PC-3 (cell line): ENCODE results near the gene HIVEP3. TPM values are rescaled to one million over a fixed set of nuclear protein-coding genes. Genes with fewer than 3 reads are reported as not detected.

ENCODE experiments used
- ATAC-seq: fragments of 200-7000 bp; cut with Tn5 transposase; 2 replicates; pipeline ENCODE4 v1.9.1; 2020; ENCODE audit warnings: mild to moderate bottlenecking, moderate library complexity
- BruUV-seq: library from RNA; stranded (reverse); fragments of 400-500 nt; replicated peaks from 2 replicates; lab custom pipeline; 2021; lab: Mats Ljungman, UMichigan
- CTCF ChIA-PET: fragments of 300-600 bp; sonication (Branson Sonifier 250); formaldehyde crosslinking; loops from one replicate; lab custom pipeline; 2022; ENCODE audit warnings: antibody characterized with exemption; lab: Charles Lee
- POLR2A ChIA-PET: fragments of 300-600 bp; sonication (Branson Sonifier 250); formaldehyde crosslinking; loops from one replicate; lab custom pipeline; 2022; ENCODE audit warnings: antibody characterized with exemption; ENCODE audit not compliant: unreplicated experiment; lab: Charles Lee
- DNase-seq: peaks from one replicate; pipeline ENCODE4 v3.0.0-alpha.2; 2015
- H2AFZ ChIP-seq: fragments of 300-600 bp; sonication (generic); 2 replicates; pipeline ENCODE4 v1.6.0; 2016; ENCODE audit warnings: antibody characterized with exemption, low read length
- H3F3A ChIP-seq: fragments of 300-600 bp; sonication (generic); one replicate; pipeline ENCODE4 v1.6.0; 2017; ENCODE audit warnings: antibody characterized with exemption, low read length, control low read depth, mild to moderate bottlenecking; ENCODE audit not compliant: unreplicated experiment
- H3K27ac ChIP-seq: fragments of 300-600 bp; sonication (generic); 2 replicates; pipeline ENCODE4 v1.5.1; 2016; ENCODE audit warnings: mild to moderate bottlenecking, low read length
- H3K27me3 ChIP-seq: fragments of 300-600 bp; sonication (generic); 2 replicates; pipeline ENCODE4 v1.6.1; 2016; ENCODE audit warnings: low read length, mixed read lengths
- H3K36me3 ChIP-seq: fragments of 300-600 bp; sonication (generic); 2 replicates; pipeline ENCODE4 v1.6.1; 2016; ENCODE audit warnings: low read depth, mixed run types, low read length, mixed read lengths
- H3K4me1 ChIP-seq: fragments of 300-600 bp; sonication (generic); 2 replicates; pipeline ENCODE4 v1.5.1; 2016; ENCODE audit warnings: low read length; ENCODE audit not compliant: insufficient read depth
- H3K4me2 ChIP-seq: fragments of 300-600 bp; sonication (generic); 2 replicates; pipeline ENCODE4 v1.6.0; 2016; ENCODE audit warnings: low read length
- H3K4me3 ChIP-seq: fragments of 300-600 bp; sonication (generic); 2 replicates; pipeline ENCODE4 v1.5.1; 2016; ENCODE audit warnings: mild to moderate bottlenecking, low read length, mixed read lengths
- H3K79me2 ChIP-seq: fragments of 300-600 bp; sonication (generic); 2 replicates; pipeline ENCODE4 v1.6.1; 2017; ENCODE audit warnings: low read length, mixed read lengths
- H3K9ac ChIP-seq: fragments of 300-600 bp; sonication (generic); 2 replicates; pipeline ENCODE4 v1.6.0; 2016; ENCODE audit warnings: mild to moderate bottlenecking, low read length
- H3K9me2 ChIP-seq: fragments of 300-600 bp; sonication (generic); replicated peaks from 2 replicates; pipeline ENCODE4 v1.6.1; 2016; ENCODE audit warnings: mixed run types, low read length, mixed read lengths
- H3K9me3 ChIP-seq: fragments of 300-600 bp; sonication (generic); 2 replicates; pipeline ENCODE4 v1.6.1; 2016; ENCODE audit warnings: low read length, mixed read lengths
- H4K20me1 ChIP-seq: fragments of 300-600 bp; sonication (generic); 2 replicates; pipeline ENCODE4 v1.6.1; 2016; ENCODE audit warnings: low read length, mixed read lengths
- EZH2 ChIP-seq: fragments of 300-600 bp; sonication (generic); IDR thresholded peaks from one replicate; pipeline ENCODE4 v1.6.1; 2017; ENCODE audit warnings: antibody characterized with exemption, mild to moderate bottlenecking, low read length; ENCODE audit not compliant: unreplicated experiment
- EZH2phosphoT487 ChIP-seq: fragments of 300-600 bp; sonication (generic); IDR thresholded peaks from 2 replicates; pipeline ENCODE4 v1.6.1; 2018; ENCODE audit warnings: mild to moderate bottlenecking, antibody characterized with exemption, low read length, borderline replicate concordance
- intact Hi-C: fragments of 100-400 bp; cut with micrococcal nuclease; formaldehyde crosslinking; loops from 2 replicates; pipeline ENCODE4 v1.9.0; 2023
- total RNA-seq: library from RNA; depleted of rRNA; stranded (reverse); fragments of >200 nt; gene quantifications from 2 replicates; pipeline ENCODE4 v1.2.3, GENCODE V29; 2014
- TF ChIP-seq, protein P1 (sequence below): fragments of 300-600 bp; sonication (generic); conservative IDR thresholded peaks from 2 replicates; pipeline ENCODE4 v1.5.1; 2017; ENCODE audit warnings: antibody characterized with exemption, low read depth, mild to moderate bottlenecking, low read length

The HIVEP3 gene
- total RNA-seq, 1 experiment from 2014 or later = 9.8 TPM

DNA sequence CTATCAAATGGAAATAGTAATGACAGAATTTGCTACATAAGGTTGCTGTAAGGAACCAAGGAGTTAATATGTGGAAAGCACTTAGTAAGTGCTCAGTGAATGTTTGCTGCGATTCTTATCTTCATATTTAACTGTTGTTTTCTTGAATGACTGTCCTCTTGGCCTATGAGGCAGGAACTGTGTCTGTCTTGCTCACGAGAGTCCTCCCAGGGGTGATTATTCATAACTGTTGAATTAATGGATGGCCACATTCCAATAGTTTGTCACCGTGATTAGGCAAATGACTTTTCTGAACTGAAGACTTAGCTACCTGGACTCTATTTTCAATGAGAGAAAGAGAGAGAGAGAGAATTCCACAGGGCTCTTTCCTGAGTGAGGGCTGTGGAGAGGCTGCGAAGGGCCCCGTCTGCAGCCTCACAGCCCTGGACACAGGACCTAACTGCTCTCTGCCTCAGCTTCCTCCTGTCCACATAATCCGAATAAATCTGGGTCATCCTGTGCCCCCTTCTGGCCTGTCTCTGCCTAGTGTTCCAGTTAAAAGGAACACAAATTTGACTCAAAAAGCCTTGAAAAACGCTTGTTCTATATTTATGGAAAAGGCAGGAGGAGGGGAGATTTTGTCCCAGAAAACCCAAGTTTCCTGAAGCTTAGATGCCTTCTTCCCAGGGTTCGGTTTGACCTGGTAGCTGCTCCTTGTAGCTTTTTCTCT lies 442.7 kb downstream of the HIVEP3 start:
- Histone ChIP-seq H3K4me3 (no peak overlapping the region), H3K27me3 (no peaks in the 10 kb centered on the region), H4K20me1 (no peaks in the 10 kb centered on the region), H3F3A (no peaks in the 10 kb centered on the region), H2AFZ (no peak overlapping the region), H3K9me3 (no peaks in the 10 kb centered on the region), H3K4me2 (no peak overlapping the region), H3K36me3 (no peaks in the 10 kb centered on the region), H3K9me2 (no peaks in the 10 kb centered on the region), H3K27ac (no peak overlapping the region), H3K79me2 (no peaks in the 10 kb centered on the region), H3K9ac (no peak overlapping the region), H3K4me1 (no peaks in the 10 kb centered on the region)
- ChIA-PET POLR2A (no interaction called here), CTCF (no interaction called here)
- DNase-seq = no peak
- TF ChIP-seq EZH2phosphoT487 = no peak
- TF ChIP-seq, protein P1, sequence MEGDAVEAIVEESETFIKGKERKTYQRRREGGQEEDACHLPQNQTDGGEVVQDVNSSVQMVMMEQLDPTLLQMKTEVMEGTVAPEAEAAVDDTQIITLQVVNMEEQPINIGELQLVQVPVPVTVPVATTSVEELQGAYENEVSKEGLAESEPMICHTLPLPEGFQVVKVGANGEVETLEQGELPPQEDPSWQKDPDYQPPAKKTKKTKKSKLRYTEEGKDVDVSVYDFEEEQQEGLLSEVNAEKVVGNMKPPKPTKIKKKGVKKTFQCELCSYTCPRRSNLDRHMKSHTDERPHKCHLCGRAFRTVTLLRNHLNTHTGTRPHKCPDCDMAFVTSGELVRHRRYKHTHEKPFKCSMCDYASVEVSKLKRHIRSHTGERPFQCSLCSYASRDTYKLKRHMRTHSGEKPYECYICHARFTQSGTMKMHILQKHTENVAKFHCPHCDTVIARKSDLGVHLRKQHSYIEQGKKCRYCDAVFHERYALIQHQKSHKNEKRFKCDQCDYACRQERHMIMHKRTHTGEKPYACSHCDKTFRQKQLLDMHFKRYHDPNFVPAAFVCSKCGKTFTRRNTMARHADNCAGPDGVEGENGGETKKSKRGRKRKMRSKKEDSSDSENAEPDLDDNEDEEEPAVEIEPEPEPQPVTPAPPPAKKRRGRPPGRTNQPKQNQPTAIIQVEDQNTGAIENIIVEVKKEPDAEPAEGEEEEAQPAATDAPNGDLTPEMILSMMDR = peak; percentile 25; the same call in 1 of the 2 replicates
- BruUV-seq = no TSS peak
- intact Hi-C loops = no loop called here
- ATAC-seq = peak; percentile 48; the same call in 1 of the 2 replicates

- no peak for ATAC-seq
- POLR2A ChIA-PET = no interaction called here
- intact Hi-C loops = no loop called here
- no peaks in the 10 kb centered on the region for H3K4me1 ChIP-seq
- no peak overlapping the region for H2AFZ ChIP-seq
- BruUV-seq = no TSS peak
- no peak overlapping the region for H3K4me2 ChIP-seq
- H3F3A ChIP-seq = no peaks in the 10 kb centered on the region
- no peaks in the 10 kb centered on the region for H3K9me2 ChIP-seq
- H4K20me1 ChIP-seq = no peaks in the 10 kb centered on the region
- DNase-seq = no peak
- H3K27ac ChIP-seq = no peak overlapping the region
- no peaks in the 10 kb centered on the region for H3K79me2 ChIP-seq
- TF ChIP-seq EZH2phosphoT487 = no peak
- TF ChIP-seq EZH2 = no peak
- TF ChIP-seq, protein P1 = no peak
- CTCF ChIA-PET = no interaction called here
- no peaks in the 10 kb centered on the region for H3K36me3 ChIP-seq
- no peak overlapping the region for H3K9ac ChIP-seq
- H3K27me3 ChIP-seq = no peaks in the 10 kb centered on the region
- H3K4me3 ChIP-seq = no peak overlapping the region
- H3K9me3 ChIP-seq = no peaks in the 10 kb centered on the region
These were observed 443.4 kb downstream of the HIVEP3 start for GRCh38 chr1:41475346-41475745.

- Histone ChIP-seq H3K9ac (no peak overlapping the region), H3K9me2 (no peaks in the 10 kb centered on the region), H2AFZ (no peak overlapping the region), H3F3A (no peaks in the 10 kb centered on the region), H3K4me1 (no peaks in the 10 kb centered on the region), H3K27me3 (no peaks in the 10 kb centered on the region), H3K4me3 (no peak overlapping the region), H3K4me2 (no peak overlapping the region), H3K79me2 (no peaks in the 10 kb centered on the region), H3K9me3 (no peaks in the 10 kb centered on the region), H3K27ac (no peak overlapping the region), H3K36me3 (no peaks in the 10 kb centered on the region), H4K20me1 (no peaks in the 10 kb centered on the region)
- no peak for TF ChIP-seq EZH2phosphoT487
- TF ChIP-seq, protein P1 = no peak
- no peak for TF ChIP-seq EZH2
- ChIA-PET CTCF (no interaction called here), POLR2A (no interaction called here)
- BruUV-seq = no TSS peak
- intact Hi-C loops = no loop called here
- ATAC-seq = no peak; the same call in 1 of the 2 replicates
- no peak for DNase-seq
These were observed 444.0 kb downstream of the HIVEP3 start for GRCh38 chr1:41474490-41475271.
